ENCODE measurements around the gene STX8.

DNA sequence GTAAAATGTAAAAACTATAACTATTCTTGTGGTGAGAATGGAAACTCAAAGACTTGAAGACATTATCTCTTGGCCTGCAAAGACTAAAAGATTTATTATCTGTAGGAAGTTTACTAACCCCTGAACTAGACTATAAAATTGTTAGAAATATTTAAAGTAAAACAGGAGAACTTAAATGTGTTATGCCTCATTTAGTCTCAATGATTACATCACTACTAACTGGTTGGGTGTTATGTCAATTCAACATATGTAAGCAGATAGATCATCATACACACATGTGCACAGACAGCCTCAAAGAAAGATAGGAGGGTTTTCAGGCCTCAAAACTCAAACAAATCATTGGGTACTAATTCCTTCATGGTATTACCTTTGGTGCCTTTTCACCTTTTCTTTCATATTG lies 7.6 kb downstream of the STX8 start:
- TF ChIP-seq GATA3 (IDR thresholded peaks at IDR 0.05; ENCODE audit: low read depth, low read length), result no peak
- TF ChIP-seq GATA2 (IDR thresholded peaks at IDR 0.05; ENCODE audit: low read depth, low read length), result no peak

Data from SH-SY5Y (cell line).